Kidney (tissue), 14 donors: Measurements from ENCODE around the gene TRUB2. TPM values are rescaled to one million over a fixed set of nuclear protein-coding genes. Genes with fewer than 3 reads are reported as not detected.

Experiments used
- DNase-seq, 5 donors: peaks; one replicate each; pipeline ENCODE4 v3.0.0-alpha.2; 2013 to 2020
- FAIRE-seq: peaks from 2 replicates; lab custom pipeline; 2012; peaks lifted over from hg19 to GRCh38; lab: Jason Lieb, UNC
- H3K27ac ChIP-seq, 2 donors: one replicate each; pipeline ENCODE4 v1.7.0; 2013; ENCODE audit warnings: low read depth in 2 of 2, low read length in 2 of 2, inconsistent platforms in 1 of 2
- H3K27me3 ChIP-seq: one replicate; pipeline ENCODE4 v1.7.1; 2013; ENCODE audit warnings: low read length, inconsistent platforms; ENCODE audit not compliant: control insufficient read depth, insufficient read depth
- H3K36me3 ChIP-seq, 3 donors: one replicate each; pipeline versions ENCODE4 v1.7.0 to v1.7.1; 2013; ENCODE audit warnings: low read length in 3 of 3, control low read depth in 1 of 3, inconsistent platforms in 1 of 3; ENCODE audit not compliant: insufficient read depth in 3 of 3, control insufficient read depth in 2 of 3
- H3K4me1 ChIP-seq, 3 donors: one replicate each; pipeline versions ENCODE4 v1.7.0 to v1.7.1; 2013; ENCODE audit warnings: low read length in 3 of 3, inconsistent platforms in 1 of 3, low read depth in 1 of 3; ENCODE audit not compliant: control insufficient read depth in 2 of 3, insufficient read depth in 2 of 3
- H3K4me3 ChIP-seq, 3 donors: one replicate each; pipeline versions ENCODE4 v1.7.0 to v1.8.1; 2013; ENCODE audit warnings: low read length in 3 of 3, control low read depth in 1 of 3, inconsistent platforms in 1 of 3
- H3K9ac ChIP-seq, 3 donors: one replicate each; pipeline versions ENCODE4 v1.7.0 to v1.7.1; 2013; ENCODE audit warnings: low read length in 3 of 3, control low read depth in 1 of 3, inconsistent platforms in 1 of 3
- H3K9me3 ChIP-seq, 3 donors: one replicate each; pipeline versions ENCODE4 v1.7.0 to v1.7.1; 2013; ENCODE audit warnings: low read length in 3 of 3, control low read depth in 1 of 3, inconsistent platforms in 1 of 3; ENCODE audit not compliant: control insufficient read depth in 2 of 3, insufficient read depth in 1 of 3
- CTCF ChIP-seq: IDR thresholded peaks from 3 replicates; pipeline ENCODE4 v1.5.1; 2012; ENCODE audit warnings: mild to moderate bottlenecking, moderate library complexity, borderline replicate concordance; ENCODE audit not compliant: insufficient read depth; ENCODE audit errors: extremely low read depth
- intact Hi-C: fragments of 100-400 bp; cut with DNase I; formaldehyde crosslinking; loops from one replicate; pipeline ENCODE4 v1.11.1; 2022
- polyA plus RNA-seq: library from polyadenylated mRNA; stranded (reverse); fragments of 350-450 nt; fragmentation: Illumina TruSeq; extraction: RNeasy Lipid Tissue Mini Kit (QIAGEN cat#74804); gene quantifications from one replicate; pipeline ENCODE4 v1.2.3, GENCODE V29; 2014; ENCODE audit warnings: low read depth, low replicate concordance; ENCODE audit not compliant: insufficient read depth
- total RNA-seq: library from RNA; stranded (reverse); fragmentation: NEBNext Ultra II Directional; extraction: Animal tissue kit (Norgen Biotek cat#: 25700); gene quantifications from one replicate; pipeline ENCODE4 v1.2.1, GENCODE V29; 2021
- donor health status: control.
- donor health status: control.
- donor health status: control.
- donor health status: control.
- donor health status: control.
- donor health status: DM: yes; HTN: yes; CAD: no.
- donor health status: Normal renal cell carcinoma (clear cell type).

Gene TRUB2
- total and polyA plus RNA-seq, 2 donors from 2014 or later = 22.4 to 40.8 TPM

GRCh38 chr9:128257086-128257825 lies 65.0 kb downstream of the TRUB2 start:
- Histone ChIP-seq H3K27me3 (no peaks in the 10 kb centered on the region), H3K4me3 (no peak overlapping the region), H3K9ac (no peak overlapping the region), H3K9me3 (no peaks in the 10 kb centered on the region), H3K36me3 (peaks cover 5 to 37% (median 28%) of the 10 kb centered on the region in 3 donors), H3K27ac (no peak overlapping the region), H3K4me1 (peaks cover 0 to under 1% (median 0%) of the 10 kb centered on the region in 3 donors)
- no peak for TF ChIP-seq CTCF
- DNase-seq (peak in 1 of 5 donors; percentile 67), FAIRE-seq (no peak)
- intact Hi-C loops = no loop called here

Other genes starting within 250 kb of the TRUB2 start
- gene PTGES2, start 194.7 kb downstream of the TRUB2 start, total RNA-seq = 64.1 TPM
- gene PTGES2, start 194.7 kb downstream of the TRUB2 start, polyA plus RNA-seq = 117 TPM
- gene LCN2, start 173.0 kb downstream of the TRUB2 start, total RNA-seq = 198 TPM
- gene LCN2, start 173.0 kb downstream of the TRUB2 start, polyA plus RNA-seq = 8.2 TPM
- gene BBLN, start 162.2 kb downstream of the TRUB2 start, total RNA-seq = 55.6 TPM
- 192 TPM for gene BBLN, start 162.2 kb downstream of the TRUB2 start, polyA plus RNA-seq
- 89.9 TPM for gene CIZ1, start 130.9 kb downstream of the TRUB2 start, total RNA-seq
- 48.1 TPM for gene CIZ1, start 130.9 kb downstream of the TRUB2 start, polyA plus RNA-seq
- gene DNM1, start 119.1 kb downstream of the TRUB2 start, total RNA-seq = 22.6 TPM
- gene DNM1, start 119.1 kb downstream of the TRUB2 start, polyA plus RNA-seq = 7.3 TPM
- gene GOLGA2, start 46.4 kb downstream of the TRUB2 start, total RNA-seq = 79.7 TPM
- gene GOLGA2, start 46.4 kb downstream of the TRUB2 start, polyA plus RNA-seq = 42.9 TPM
- gene SWI5, start 46.2 kb downstream of the TRUB2 start, total RNA-seq = 20.3 TPM
- gene SWI5, start 46.2 kb downstream of the TRUB2 start, polyA plus RNA-seq = 67.8 TPM
- gene COQ4, start 392 bp upstream of the TRUB2 start, total RNA-seq = 59.7 TPM
- 111 TPM for gene COQ4, start 392 bp upstream of the TRUB2 start, polyA plus RNA-seq
- 29.3 TPM for gene SLC27A4, start 18.1 kb upstream of the TRUB2 start, total RNA-seq
- 58.7 TPM for gene SLC27A4, start 18.1 kb upstream of the TRUB2 start, polyA plus RNA-seq
- gene URM1, start 48.9 kb upstream of the TRUB2 start, total RNA-seq = 55.2 TPM
- gene URM1, start 48.9 kb upstream of the TRUB2 start, polyA plus RNA-seq = 55.9 TPM
- 25.5 TPM for gene CERCAM, start 98.4 kb upstream of the TRUB2 start, total RNA-seq
- 19.7 TPM for gene CERCAM, start 98.4 kb upstream of the TRUB2 start, polyA plus RNA-seq
- 23.6 TPM for gene ODF2, start 133.6 kb upstream of the TRUB2 start, total RNA-seq
- gene ODF2, start 133.6 kb upstream of the TRUB2 start, polyA plus RNA-seq = 10.6 TPM
- gene GLE1, start 182.3 kb upstream of the TRUB2 start, total RNA-seq = 22.8 TPM
- 15.6 TPM for gene GLE1, start 182.3 kb upstream of the TRUB2 start, polyA plus RNA-seq
- 354 TPM for gene SPTAN1, start 230.1 kb upstream of the TRUB2 start, total RNA-seq
- 210 TPM for gene SPTAN1, start 230.1 kb upstream of the TRUB2 start, polyA plus RNA-seq